NCI-H774 (cell line): Measurements from ENCODE around the gene ZRANB1.
"Not testable (repeated sequence)": the region's sequence is repeated elsewhere in the genome, so short reads cannot be mapped to it uniquely, and the experiment has no call there.

Experiments
- DNase-seq: peaks from one replicate; lab custom pipeline; 2025; lab: John Stamatoyannopoulos, UW

The ZRANB1 gene

GRCh38 chr10:124963866-124964720 is 22.2 kb downstream of the ZRANB1 start:
- no peak for DNase-seq

- DNase-seq: no peak
Observed at GRCh38 chr10:124966008-124966407, 24.1 kb downstream of the ZRANB1 start.

GRCh38 chr10:124967255-124967654 is 25.3 kb downstream of the ZRANB1 start:
- no peak for DNase-seq

- no peak for DNase-seq
Observed at GRCh38 chr10:124971276-124971675, 29.4 kb downstream of the ZRANB1 start.

GRCh38 chr10:124972637-124973036 is 30.7 kb downstream of the ZRANB1 start:
- no peak for DNase-seq

- no peak for DNase-seq
Observed at GRCh38 chr10:124974131-124974530, 32.2 kb downstream of the ZRANB1 start.

GRCh38 chr10:124975977-124976514 is 34.1 kb downstream of the ZRANB1 start:
- no peak for DNase-seq

- DNase-seq: no peak
Observed at GRCh38 chr10:124977161-124977560, 35.2 kb downstream of the ZRANB1 start.

- DNase-seq: no peak
Observed at GRCh38 chr10:124977648-124978375, 35.9 kb downstream of the ZRANB1 start.

GRCh38 chr10:124978376-124978725 is 36.4 kb downstream of the ZRANB1 start:
- no peak for DNase-seq

- DNase-seq: no peak
Observed at GRCh38 chr10:124983321-124983720, 41.4 kb downstream of the ZRANB1 start.

- DNase-seq: no peak
Observed at GRCh38 chr10:124984376-124984775, 42.5 kb downstream of the ZRANB1 start.

GRCh38 chr10:124985162-124985561 is 43.2 kb downstream of the ZRANB1 start:
- DNase-seq: no peak

GRCh38 chr10:124987788-124988187 is 45.9 kb downstream of the ZRANB1 start:
- no peak for DNase-seq

- DNase-seq: not testable (repeated sequence)
Observed at GRCh38 chr10:124988753-124989152, 46.8 kb downstream of the ZRANB1 start.

GRCh38 chr10:124989526-124989925 is 47.6 kb downstream of the ZRANB1 start:
- no peak for DNase-seq

- DNase-seq: no peak
Observed at GRCh38 chr10:124990671-124991625, 49.0 kb downstream of the ZRANB1 start.

GRCh38 chr10:124991835-124992234 is 49.9 kb downstream of the ZRANB1 start:
- DNase-seq: no peak

- DNase-seq: no peak
Observed at GRCh38 chr10:124992462-124993344, 50.8 kb downstream of the ZRANB1 start.

- no peak for DNase-seq
Observed at GRCh38 chr10:124993345-124993708, 51.4 kb downstream of the ZRANB1 start.
